Heart left ventricle (tissue), 16 donors: ENCODE data around the gene FAM53B. TPM values are rescaled to one million over a fixed set of nuclear protein-coding genes. Genes with fewer than 3 reads are reported as not detected.

Experiments used
- ATAC-seq, 4 donors: fragments of 200-7000 bp; cut with Tn5 transposase; one replicate each; pipeline ENCODE4 v1.9.1; 2020 to 2022; ENCODE audit warnings: moderate library complexity in 4 of 4, mild to moderate bottlenecking in 3 of 4, moderate number of reproducible peaks in 1 of 4
- DNase-seq, 5 donors: peaks; one replicate each; pipeline ENCODE4 v3.0.0-alpha.2; 2020
- H3K27ac ChIP-seq, 12 donors: fragments of 200-600 bp; sonication (generic) in 4 of 12; one replicate each; pipeline versions ENCODE4 v1.5.0 to v1.8.0; 2016 to 2022; ENCODE audit warnings: mild to moderate bottlenecking in 2 of 12
- H3K27me3 ChIP-seq, 9 donors: fragments of 200-600 bp; sonication (generic) in 2 of 9; one replicate each; pipeline versions ENCODE4 v1.5.1 to v1.8.0; 2016 to 2022; ENCODE audit warnings: mild to moderate bottlenecking in 3 of 9
- H3K36me3 ChIP-seq, 9 donors: fragments of 200-600 bp; sonication (generic) in 2 of 9; one replicate each; pipeline versions ENCODE4 v1.5.0 to v1.8.0; 2018 to 2022; ENCODE audit warnings: mild to moderate bottlenecking in 2 of 9
- H3K4me1 ChIP-seq, 12 donors: fragments of 200-600 bp; sonication (generic) in 4 of 12; one replicate each; pipeline versions ENCODE4 v1.5.0 to v1.8.0; 2016 to 2022; ENCODE audit warnings: mild to moderate bottlenecking in 3 of 12
- H3K4me3 ChIP-seq, 12 donors: fragments of 200-600 bp; sonication (generic) in 4 of 12; one replicate each; pipeline versions ENCODE4 v1.5.0 to v1.8.0; 2017 to 2022; ENCODE audit warnings: mild to moderate bottlenecking in 9 of 12, moderate library complexity in 4 of 12
- H3K9me3 ChIP-seq, 12 donors: fragments of 200-600 bp; sonication (generic) in 4 of 12; one replicate each; pipeline versions ENCODE4 v1.5.0 to v1.8.0; 2016 to 2022; ENCODE audit warnings: mild to moderate bottlenecking in 1 of 12
- CTCF ChIP-seq, 12 donors: fragments of 200-600 bp; sonication (generic) in 4 of 12; IDR thresholded peaks; one replicate each; pipeline versions ENCODE4 v1.5.0 to v1.8.0; 2018 to 2022; ENCODE audit warnings: antibody characterized with exemption in 12 of 12, mild to moderate bottlenecking in 5 of 12
- POLR2A ChIP-seq, 2 donors: fragments of 450-650 bp; IDR thresholded peaks; one replicate each; pipeline ENCODE4 v1.6.1; 2017; ENCODE audit warnings: antibody characterized with exemption in 2 of 2, mild to moderate bottlenecking in 2 of 2, moderate library complexity in 2 of 2
- WGBS, 4 donors: extraction: QIAGEN DNeasy Blood & Tissue Kit in 2 of 4; methylation state at CpG; one replicate each; pipeline versions ENCODE4 v1.1.5 to v1.1.7; 2013 to 2018; 5-methylcytosine and 5-hydroxymethylcytosine counted together
- intact Hi-C, 10 donors: fragments of 100-400 bp; cut with DNase I; formaldehyde crosslinking; loops; one replicate each; pipeline versions ENCODE4 v1.11.1 to v1.14.2; 2022
- polyA plus RNA-seq, 2 donors: library from polyadenylated mRNA; stranded (reverse); fragments of 200-250 nt; gene quantifications; one replicate each; pipeline ENCODE4 v1.2.3, GENCODE V29; 2013
- total RNA-seq, 9 donors: library from RNA; depleted of rRNA in 2 of 9; stranded (reverse); fragments of >200 nt in 2 of 9; fragmentation: NEBNext Ultra II Directional in 3 of 9; extraction: Animal tissue kit (Norgen Biotek cat#: 25700) in 3 of 9; gene quantifications; one replicate each; pipeline versions ENCODE4 v1.1.0 to v1.2.4, GENCODE V29; 2016 to 2023
- donor health status: ischemic (EF 13 %, LVEDD 7.1; RV severe dilation, severe dysfunction).
- donor health status: healthy with polysubstance abuse.
- donor health status: DM: no; HTN: yes; CAD: no.
- donor health status: DM: no; HTN: no; CAD: no.
- donor health status: ischemic (EF 25% LVEDD 6.9; RV normal size, moderate dysfunction).
- donor health status: ischemic (EF 25% LVEDD 5.7; RV mildly dilated, moderate dysfunction).
- donor health status: healthy.
- donor health status: DM: yes; HTN: yes; CAD: no.
- donor health status: ischemic (EF 35%, LVEDD 5.7; RV mildly dilated, moderate dysfunction).
- donor health status: nonischemic (EF 11% LVEDD 7.7; RV severe dilation, severe dysfunction).
- donor health status: DM: yes; HTN: yes; CAD: no.
- donor health status: PGD.
- donor health status: ischemic (EF 29% LVEDD 5.4; RV normal size, mild dysfunction).
- donor health status: nonischemic (EF 23%, LVEDD 6.1; RV moderate dilation, normal function).

Gene FAM53B
- total and polyA plus RNA-seq, 11 donors: 23.7 to 57.7 (median 35.5) TPM

DNA sequence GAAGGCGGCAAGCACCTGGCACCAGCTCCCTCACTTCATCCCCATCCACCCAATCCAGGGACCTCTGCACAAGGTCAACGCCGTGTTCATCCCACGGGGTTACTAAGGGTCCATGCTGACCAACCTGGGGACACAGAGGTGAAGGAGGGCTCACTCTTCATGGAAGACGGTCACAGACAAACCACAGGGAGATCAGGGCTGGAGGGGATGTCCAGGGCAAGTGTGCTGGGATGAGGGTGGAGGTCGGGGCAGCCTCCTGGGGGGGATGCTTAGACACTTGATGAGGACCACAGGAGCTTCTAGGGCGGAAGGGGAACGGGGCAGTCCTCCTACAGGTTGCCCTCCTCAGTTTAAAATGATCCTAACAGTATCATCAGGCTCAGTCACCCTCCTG is 46.7 kb downstream of the FAM53B start:
- intact Hi-C loops: no loop called here
- H3K4me3 ChIP-seq: no peak overlapping the region
- H3K27me3 ChIP-seq: no peaks in the 10 kb centered on the region
- peaks cover 0 to 24% (median 12%) of the 10 kb centered on the region in 9 donors for H3K36me3 ChIP-seq
- peak overlapping the region in 8 of 12 donors; percentile 17 to 97 (median 91) for H3K27ac ChIP-seq
- WGBS, 4 donors: 92 to 97% (median 95%) methylated on average over 7 to 8 of the region's 8 CpGs
- peaks cover 33 to 99% (median 81%) of the 10 kb centered on the region in 12 donors for H3K4me1 ChIP-seq
- no peaks in the 10 kb centered on the region for H3K9me3 ChIP-seq
- ATAC-seq (no peak), DNase-seq (peak in 1 of 5 donors; percentile 24)
- TF ChIP-seq CTCF (IDR thresholded peaks at IDR 0.05) (no peak), POLR2A (IDR thresholded peaks at IDR 0.05) (no peak)

- no peaks in the 10 kb centered on the region for H3K9me3 ChIP-seq
- DNase-seq (peak in 1 of 5 donors; percentile 17), ATAC-seq (no peak)
- no peaks in the 10 kb centered on the region for H3K27me3 ChIP-seq
- intact Hi-C loops: no loop called here
- 81 to 87% (median 83%) methylated on average over 17 to 19 of the region's 19 CpGs for WGBS, 4 donors
- H3K4me3 ChIP-seq: no peak overlapping the region
- H3K36me3 ChIP-seq: peaks cover 0 to 24% (median 12%) of the 10 kb centered on the region in 9 donors
- peaks cover 26 to 99% (median 79%) of the 10 kb centered on the region in 12 donors for H3K4me1 ChIP-seq
- no peak for TF ChIP-seq CTCF (IDR thresholded peaks at IDR 0.05)
- no peak for TF ChIP-seq POLR2A (IDR thresholded peaks at IDR 0.05)
- peak overlapping the region in 11 of 12 donors; percentile 2 to 97 (median 54) for H3K27ac ChIP-seq
Measured at GRCh38 chr10:124696446-124697392, 47.5 kb downstream of the FAM53B start.

DNA sequence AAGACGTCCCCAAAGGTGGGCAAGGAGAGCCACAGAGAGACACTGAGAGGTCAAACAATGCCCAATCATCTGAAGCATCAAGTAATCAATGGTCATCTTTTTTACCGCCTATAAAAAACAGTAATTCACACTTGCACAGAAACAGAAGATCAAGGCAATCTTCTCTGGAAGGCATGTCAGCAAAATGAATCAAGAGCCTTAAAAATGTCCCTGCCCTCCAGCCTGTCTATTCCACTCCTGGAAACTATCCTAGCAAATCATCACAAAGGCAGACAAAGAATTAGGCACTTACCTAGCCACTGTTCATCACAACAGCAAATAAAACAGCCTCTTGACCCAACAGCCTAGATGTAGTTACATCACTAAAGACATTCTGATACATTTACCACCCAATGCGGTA is 48.9 kb downstream of the FAM53B start:
- H3K27ac ChIP-seq: peak overlapping the region in 3 of 12 donors; percentile 57 to 97 (median 76)

More for the DNA sequence above, 48.9 kb downstream of the FAM53B start:
- 92 to 97% (median 94%) methylated on average over 3 of the region's 3 CpGs for WGBS, 4 donors
- Histone ChIP-seq H3K27me3 (no peaks in the 10 kb centered on the region), H3K4me3 (no peak overlapping the region), H3K9me3 (no peaks in the 10 kb centered on the region), H3K4me1 (peaks cover 16 to 99% (median 68%) of the 10 kb centered on the region in 12 donors), H3K36me3 (peaks cover 0 to 28% (median 12%) of the 10 kb centered on the region in 9 donors)
- intact Hi-C loops: no loop called here
- ATAC-seq (no peak), DNase-seq (no peak)
- TF ChIP-seq POLR2A (IDR thresholded peaks at IDR 0.05) (no peak), CTCF (IDR thresholded peaks at IDR 0.05) (no peak)
